Stimulated activated CD4-positive, alpha-beta T cell treated with anti-CD3 and anti-CD28 coated beads, Interleukin-12 subunit alpha, Interleukin-12 subunit beta, amount 100 ng/mL, for 48 hours (primary cell): Measurements from ENCODE around the gene CTNNBIP1.
A peak's percentile ranks its signal among the peaks of the same experiment; 100 is the strongest.

Experiments
- DNase-seq, 3 donors: peaks; one replicate each; pipeline ENCODE4 v3.0.0-alpha.2; 2020; ENCODE audit warnings: low read depth in 2 of 3, low spot score in 1 of 3

CTNNBIP1 gene

GRCh38 chr1:9878404-9878803 is 31.7 kb downstream of the CTNNBIP1 start:
- DNase-seq = no peak

GRCh38 chr1:9877962-9878361 is 32.1 kb downstream of the CTNNBIP1 start:
- no peak for DNase-seq

DNA sequence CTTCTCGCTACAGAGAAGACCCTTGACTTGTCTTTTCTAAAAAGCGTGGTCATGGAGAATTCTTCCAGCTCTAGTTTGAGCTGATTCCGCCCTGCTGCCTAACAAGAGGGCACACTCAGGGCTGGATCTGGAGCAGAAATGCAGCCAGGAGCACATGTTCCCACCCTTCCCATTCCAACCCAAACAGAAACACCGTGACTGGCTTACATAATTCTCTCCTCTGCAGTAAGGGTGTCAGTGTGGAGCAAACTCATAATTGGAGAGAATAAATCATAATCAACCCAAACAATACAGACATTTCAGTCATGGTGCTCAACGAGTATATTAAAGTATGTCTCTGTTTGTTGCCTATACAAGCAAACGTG is 34.5 kb downstream of the CTNNBIP1 start:
- no peak for DNase-seq

DNA sequence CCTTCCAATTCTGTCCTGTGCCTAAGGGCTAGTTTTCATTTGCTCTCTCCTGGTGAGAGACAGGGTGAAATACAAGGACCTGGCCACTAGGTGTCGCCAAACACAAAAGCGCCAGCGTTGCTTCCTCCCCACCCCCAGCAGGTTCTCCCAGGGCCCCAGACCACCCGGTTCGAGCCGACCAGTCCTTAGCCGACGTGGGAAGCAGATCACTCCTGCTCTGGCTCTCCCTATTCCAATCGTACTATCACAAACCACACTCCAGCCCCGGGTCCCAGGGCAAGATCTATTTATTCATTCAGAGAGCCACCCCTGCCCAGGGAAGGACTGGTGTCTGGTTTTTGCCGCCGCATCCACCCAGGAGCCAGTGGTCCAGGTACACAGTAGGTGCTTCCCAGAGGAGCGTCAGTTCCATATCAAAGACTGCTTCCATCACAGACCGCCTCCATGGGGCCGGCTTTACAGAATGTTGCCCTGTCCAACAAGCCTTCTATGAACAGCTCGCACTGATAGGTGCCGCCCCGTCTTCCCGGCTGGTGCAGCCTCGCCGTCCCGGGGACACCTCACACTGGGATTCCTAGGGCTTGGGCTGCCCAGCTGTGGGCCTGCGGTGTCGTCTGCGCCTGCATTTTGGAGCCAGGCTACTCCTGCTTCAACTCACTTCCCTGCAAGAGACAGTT is 35.0 kb downstream of the CTNNBIP1 start:
- DNase-seq = peak; percentile 58 to 73 (median 59)

DNA sequence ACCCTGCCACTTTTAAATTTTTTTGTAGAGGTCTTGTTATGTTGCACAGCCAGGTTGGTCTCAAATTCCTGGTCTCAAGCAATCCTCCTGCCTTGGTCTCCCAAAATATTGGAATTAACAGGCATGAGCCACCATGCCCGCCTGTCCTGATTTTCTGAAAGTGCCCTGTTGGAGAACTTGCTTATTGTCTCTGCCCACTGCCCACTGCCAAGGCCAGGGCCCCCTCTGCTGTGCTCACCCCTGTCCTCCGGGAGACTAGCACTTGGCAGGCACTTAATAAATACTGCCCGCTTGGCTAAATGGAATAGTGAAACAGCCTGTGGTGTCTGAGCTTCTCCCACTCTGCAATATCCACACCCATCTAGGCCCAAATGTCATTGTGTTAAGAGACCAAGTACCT is 35.7 kb downstream of the CTNNBIP1 start:
- no peak for DNase-seq

DNA sequence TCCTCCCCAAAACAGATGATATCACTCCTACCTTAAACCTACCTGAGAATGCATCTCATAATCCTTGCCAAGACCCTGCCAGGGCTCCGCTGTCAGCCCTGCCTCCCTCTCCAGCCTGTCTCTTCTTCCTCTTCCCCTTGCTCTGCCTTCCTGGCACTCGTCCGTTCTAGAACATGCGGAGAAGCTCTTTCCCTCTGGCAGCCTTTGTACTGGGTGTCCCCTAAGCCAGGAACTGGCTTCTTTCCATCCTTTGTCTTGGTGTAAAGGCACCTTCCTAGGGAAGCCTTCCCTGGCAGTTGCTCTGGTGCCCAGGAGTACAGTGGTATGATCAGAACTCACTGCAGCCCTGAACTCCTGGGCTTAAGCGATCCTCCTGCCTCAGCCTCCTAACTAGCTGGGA is 36.1 kb downstream of the CTNNBIP1 start:
- DNase-seq = no peak

DNA sequence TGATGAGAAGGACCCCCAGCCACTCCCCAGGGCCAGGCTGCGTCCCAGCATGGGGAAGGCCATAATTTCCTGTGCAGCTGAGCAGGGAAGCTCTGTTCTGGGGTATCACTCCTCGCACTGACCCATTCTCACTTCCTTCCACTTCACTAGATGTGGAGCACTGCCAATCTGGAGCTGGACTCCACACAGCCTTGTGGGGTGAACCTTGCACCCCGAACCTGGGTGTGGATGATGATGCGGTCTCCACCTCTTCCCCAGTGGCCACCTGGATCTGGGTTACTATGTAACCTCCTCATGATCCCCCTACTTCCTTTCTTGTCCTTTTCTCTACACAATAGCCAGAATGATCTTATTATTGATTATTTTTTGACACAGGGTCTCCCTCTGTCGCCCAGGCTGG is 36.7 kb downstream of the CTNNBIP1 start:
- no peak for DNase-seq

DNA sequence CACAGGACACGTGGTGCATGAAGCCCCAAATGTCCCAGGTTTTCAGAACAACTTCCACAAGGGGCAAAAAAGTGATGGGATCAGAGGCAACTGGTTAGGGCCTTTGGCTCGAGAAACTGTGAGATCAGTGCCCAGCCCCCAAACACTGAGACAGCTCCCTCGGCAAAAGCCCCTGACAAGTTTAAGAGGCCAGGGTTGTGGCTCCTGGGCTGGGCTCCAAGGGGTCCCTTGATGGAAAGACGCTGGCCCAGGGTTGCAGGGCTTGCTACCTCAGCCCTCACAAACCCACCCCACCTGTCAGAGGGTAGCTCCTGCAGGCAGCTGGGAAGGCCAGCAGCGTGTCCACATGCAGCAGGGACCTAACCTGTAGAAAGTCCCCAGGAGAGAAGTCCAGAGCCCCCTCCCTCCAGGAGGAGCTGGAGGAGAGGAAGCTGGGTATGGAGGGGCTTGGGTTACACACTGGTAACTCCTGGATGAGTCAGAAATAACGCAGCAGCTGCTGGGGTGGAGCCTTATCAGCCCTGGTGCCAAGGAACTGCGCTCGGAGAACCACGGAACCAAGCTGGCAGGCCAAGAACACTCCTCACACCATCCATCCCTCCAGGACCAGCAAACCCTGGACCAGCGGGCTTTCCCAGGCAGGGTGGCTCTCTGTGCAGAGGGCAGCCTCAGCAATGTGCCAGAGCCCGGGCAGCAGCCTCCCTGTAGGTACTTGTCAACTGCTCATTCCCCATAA is 37.5 kb downstream of the CTNNBIP1 start:
- DNase-seq = no peak

DNA sequence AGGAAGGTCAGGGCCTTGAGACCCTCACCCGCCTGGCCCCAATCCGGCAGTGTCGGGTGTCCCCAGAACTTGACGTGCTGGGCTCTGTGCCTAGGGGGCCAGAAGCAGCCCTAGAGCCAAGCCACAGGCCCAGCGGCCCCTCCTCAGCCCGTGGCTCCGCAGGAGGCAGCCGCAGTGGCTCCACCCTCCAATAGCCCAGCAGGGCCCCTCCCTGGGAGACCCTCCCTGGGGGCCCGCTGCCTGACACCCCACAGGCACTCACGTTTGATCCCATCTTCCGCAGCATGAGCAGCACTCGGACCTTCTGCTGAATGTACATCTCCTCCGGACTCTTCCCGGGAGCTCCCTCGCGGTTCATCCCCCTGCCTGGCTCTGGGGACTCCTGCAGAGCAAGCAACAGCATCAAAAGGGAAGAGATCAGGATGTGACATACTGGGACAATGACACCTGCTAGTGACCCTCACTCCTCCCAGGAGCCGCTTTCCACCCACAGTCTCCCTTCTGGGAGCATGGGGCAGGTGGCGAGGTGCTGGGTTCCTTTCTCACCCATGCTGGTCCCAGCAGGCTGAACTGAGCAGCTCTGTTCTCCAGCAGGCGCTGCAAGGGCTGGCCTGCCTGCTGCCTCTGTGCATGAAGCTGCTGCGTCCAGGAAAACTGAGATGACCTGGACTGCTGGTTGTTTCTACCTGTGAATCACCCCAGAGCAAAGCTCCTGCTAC is 38.2 kb downstream of the CTNNBIP1 start:
- DNase-seq = no peak

DNA sequence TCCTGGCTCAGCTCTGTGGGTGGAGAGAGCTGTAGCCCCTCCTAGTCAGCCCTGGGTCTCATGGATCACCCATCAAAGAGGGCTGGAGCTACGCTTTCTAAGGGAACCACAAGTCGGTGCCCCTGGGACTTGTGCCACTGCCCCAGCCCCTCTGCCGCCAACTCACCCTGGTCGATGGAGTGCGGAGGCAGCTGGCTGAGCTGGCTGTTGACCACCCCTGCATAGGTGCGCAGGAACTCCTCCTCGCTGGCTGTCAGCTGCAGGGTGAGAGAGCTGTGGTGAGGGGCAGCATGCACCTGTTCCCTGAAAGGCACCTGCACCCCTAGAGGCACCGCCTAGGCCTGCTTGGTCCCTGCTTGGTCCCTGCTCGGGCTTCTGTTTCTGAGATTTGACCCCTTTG is 39.0 kb downstream of the CTNNBIP1 start:
- no peak for DNase-seq

- DNase-seq = no peak
Observed at GRCh38 chr1:9870572-9870971, 39.5 kb downstream of the CTNNBIP1 start.

- no peak for DNase-seq
Observed at GRCh38 chr1:9869831-9870251, 40.2 kb downstream of the CTNNBIP1 start.

- no peak for DNase-seq
Observed at GRCh38 chr1:9868244-9868590, 41.9 kb downstream of the CTNNBIP1 start.

DNA sequence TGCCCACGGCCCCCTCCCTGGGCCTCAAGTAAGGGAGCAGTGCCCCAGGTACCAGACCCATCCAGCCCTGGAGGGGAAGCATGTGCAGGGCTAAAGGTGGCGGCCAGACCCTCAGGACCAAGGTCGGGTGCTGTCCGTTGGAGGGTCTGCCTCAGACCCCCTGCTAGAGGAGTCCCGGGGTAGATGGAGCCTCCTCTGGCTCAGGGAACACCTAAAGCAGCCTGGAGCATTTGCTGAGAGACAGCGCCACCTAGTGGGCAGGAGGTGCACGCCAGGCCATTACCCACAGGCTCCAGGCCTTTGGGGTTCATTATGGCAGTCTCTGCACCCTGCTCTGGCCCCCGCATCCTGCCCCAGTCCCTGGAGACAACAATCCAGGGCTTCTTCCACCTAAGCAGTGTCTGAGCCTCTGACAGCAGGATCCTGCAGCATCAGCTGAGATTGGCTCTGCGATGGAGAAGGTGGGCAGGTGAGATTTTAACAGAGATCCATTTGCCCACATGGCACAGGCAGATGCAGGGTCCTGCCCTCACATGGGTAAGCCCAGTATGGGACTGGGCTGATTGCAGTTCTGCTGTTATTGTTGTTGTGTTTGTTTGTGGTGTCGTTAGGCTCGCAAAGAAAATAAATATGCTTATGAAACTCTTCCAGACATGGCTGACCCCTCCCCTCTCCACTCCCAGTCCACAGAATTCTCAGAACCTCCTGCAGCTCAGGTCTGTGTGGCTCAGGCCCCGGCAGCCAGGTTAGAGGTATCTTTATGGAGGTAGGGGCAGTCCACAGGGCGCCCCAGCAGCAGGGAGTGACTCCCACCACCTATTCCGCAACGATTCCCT is 42.4 kb downstream of the CTNNBIP1 start:
- DNase-seq = peak; percentile 76 to 90 (median 80)

- no peak for DNase-seq
Observed at GRCh38 chr1:9866836-9867235, 43.2 kb downstream of the CTNNBIP1 start.

- DNase-seq = no peak
Observed at GRCh38 chr1:9865724-9866123, 44.3 kb downstream of the CTNNBIP1 start.

- no peak for DNase-seq
Observed at GRCh38 chr1:9863371-9863770, 46.7 kb downstream of the CTNNBIP1 start.

DNA sequence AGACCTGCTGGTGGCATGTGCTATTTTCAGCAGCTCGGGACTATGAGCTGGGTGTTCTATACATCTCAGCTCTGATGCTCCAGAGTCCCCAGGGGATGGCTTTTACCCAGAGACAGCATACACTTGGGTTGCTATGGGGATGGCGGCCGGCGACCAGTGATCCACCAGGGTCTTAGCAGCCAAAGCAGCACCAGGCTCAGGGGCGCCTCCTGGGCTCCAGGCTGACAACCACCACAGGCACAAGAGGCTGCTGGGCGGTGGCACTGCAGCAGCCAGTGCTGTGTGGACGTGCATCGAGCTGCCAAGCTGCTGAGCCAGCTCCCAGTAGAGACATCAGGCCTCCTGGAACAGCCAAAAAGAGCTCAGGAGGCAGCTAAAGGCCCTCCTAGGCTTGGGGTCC is 48.7 kb downstream of the CTNNBIP1 start:
- DNase-seq = no peak

DNA sequence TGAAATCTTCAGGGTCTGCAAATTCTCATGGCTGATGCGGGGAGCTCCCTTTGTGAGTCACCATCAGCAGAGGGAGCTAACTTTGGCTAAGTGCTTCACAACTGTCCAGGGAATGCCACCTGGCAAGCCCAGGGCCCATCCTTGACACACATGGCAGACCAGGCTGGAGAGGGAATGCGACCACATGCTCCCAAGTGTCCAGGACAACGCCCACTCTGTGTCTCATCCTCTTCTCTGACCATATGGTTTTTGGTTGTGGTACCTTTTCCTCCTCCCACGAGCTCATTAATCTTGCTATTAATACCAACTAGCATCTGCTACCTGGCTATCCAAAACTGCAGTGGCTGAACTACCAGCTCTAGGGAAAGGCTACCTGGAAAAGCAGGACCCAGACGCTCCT is 49.2 kb downstream of the CTNNBIP1 start:
- no peak for DNase-seq

DNA sequence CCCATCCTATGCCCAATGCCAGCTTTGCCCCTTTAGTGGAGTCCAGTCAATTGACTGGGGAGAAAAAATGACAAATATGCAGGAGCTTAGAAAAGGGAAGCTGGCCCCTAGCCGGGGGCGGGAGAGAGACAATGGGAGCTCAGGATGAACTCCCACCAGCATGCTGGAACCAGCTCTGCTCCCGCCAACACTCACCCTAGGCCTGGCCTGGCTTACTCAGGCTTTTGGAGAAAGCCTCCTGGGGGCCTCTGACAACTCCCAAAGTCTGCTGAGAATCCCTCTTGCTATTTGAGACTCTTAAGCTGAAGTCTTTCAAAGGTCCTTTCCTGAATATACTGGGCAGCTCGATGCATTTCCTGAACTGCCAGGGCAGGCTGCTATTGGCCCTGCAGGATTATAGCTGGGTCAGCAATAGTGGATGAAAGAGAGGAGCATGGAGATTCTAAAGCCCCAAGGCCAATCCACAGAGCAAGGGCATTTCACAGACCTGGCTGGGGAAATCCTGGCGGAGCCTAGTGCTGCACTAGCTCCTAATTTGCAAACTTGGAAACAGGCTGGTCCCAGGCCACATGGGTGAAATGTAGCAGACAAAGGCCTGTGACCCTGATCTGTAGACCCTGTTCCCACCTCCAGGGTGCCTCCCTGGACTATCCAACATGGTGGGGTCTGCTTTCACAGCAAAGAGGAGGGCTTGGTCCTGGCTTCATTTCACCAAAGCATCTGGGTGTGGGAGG is 50.6 kb downstream of the CTNNBIP1 start:
- DNase-seq = no peak
